HL-60 (cell line): ENCODE measurements around the gene MORC3.
A peak's percentile ranks its signal among the peaks of the same experiment; 100 is the strongest.

Experiments used
- DNase-seq, 2 experiments: peaks; one replicate each; pipeline ENCODE4 v3.0.0-alpha.2; 2010 to 2020; ENCODE audit warnings: low read depth in 1 of 2, low spot score in 1 of 2
- H3K27ac ChIP-seq: fragments of 250-450 bp; sonication (Bioruptor Pico); replicated peaks from 2 replicates; pipeline ENCODE4 v1.5.1; 2020; ENCODE audit warnings: mild to moderate bottlenecking, moderate library complexity
- H3K27me3 ChIP-seq: fragments of 250-450 bp; sonication (Bioruptor Pico); 2 replicates; pipeline ENCODE4 v1.5.1; 2021; ENCODE audit warnings: mild to moderate bottlenecking, moderate library complexity; ENCODE audit not compliant: insufficient read depth, poor library complexity, severe bottlenecking
- H3K4me3 ChIP-seq: replicated peaks from 2 replicates; pipeline ENCODE4 v1.5.1; 2011; ENCODE audit warnings: mild to moderate bottlenecking, control low read depth, low read length; ENCODE audit not compliant: insufficient read depth
- GABPA ChIP-seq: IDR thresholded peaks from 2 replicates; pipeline ENCODE4 v1.6.1; 2012; ENCODE audit warnings: low read depth
- POLR2AphosphoS5 ChIP-seq: IDR thresholded peaks from 2 replicates; pipeline ENCODE4 v1.6.1; 2012; ENCODE audit warnings: low read depth
- SPI1 ChIP-seq: IDR thresholded peaks from 2 replicates; pipeline ENCODE4 v1.6.1; 2012; ENCODE audit warnings: low read depth, mild to moderate bottlenecking, borderline replicate concordance
- TF ChIP-seq, protein P1 (sequence below): IDR thresholded peaks from 2 replicates; pipeline ENCODE4 v1.6.1; 2012; ENCODE audit warnings: low read depth; ENCODE audit not compliant: insufficient replicate concordance
- TF ChIP-seq, protein P2 (sequence below): IDR thresholded peaks from one replicate; pipeline ENCODE4 v1.5.1; 2011; ENCODE audit warnings: low read length, control low read depth, inconsistent platforms; ENCODE audit not compliant: insufficient read depth

Gene MORC3

DNA sequence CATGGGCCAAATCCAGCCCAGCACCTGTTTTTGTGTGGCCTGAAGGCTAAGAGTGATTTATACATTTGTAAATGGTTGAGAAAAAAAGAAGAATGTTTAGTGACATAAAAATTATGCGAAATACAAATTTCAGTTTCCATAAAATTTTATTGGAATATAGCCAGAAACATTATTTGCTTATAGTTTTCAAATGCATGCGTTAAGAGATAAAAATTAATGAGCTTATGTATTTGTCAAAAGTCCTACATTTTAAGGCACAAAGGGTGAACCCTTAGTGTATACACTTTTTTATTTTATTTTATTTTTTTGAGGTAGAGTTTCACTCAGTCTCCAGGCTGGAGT lies 2.1 kb downstream of the MORC3 start:
- no peak for DNase-seq
- Histone ChIP-seq H3K4me3 (peak overlapping the region; percentile 56), H3K27ac (peak overlapping the region; percentile 90), H3K27me3 (no peaks in the 10 kb centered on the region)
- TF ChIP-seq, protein P1, sequence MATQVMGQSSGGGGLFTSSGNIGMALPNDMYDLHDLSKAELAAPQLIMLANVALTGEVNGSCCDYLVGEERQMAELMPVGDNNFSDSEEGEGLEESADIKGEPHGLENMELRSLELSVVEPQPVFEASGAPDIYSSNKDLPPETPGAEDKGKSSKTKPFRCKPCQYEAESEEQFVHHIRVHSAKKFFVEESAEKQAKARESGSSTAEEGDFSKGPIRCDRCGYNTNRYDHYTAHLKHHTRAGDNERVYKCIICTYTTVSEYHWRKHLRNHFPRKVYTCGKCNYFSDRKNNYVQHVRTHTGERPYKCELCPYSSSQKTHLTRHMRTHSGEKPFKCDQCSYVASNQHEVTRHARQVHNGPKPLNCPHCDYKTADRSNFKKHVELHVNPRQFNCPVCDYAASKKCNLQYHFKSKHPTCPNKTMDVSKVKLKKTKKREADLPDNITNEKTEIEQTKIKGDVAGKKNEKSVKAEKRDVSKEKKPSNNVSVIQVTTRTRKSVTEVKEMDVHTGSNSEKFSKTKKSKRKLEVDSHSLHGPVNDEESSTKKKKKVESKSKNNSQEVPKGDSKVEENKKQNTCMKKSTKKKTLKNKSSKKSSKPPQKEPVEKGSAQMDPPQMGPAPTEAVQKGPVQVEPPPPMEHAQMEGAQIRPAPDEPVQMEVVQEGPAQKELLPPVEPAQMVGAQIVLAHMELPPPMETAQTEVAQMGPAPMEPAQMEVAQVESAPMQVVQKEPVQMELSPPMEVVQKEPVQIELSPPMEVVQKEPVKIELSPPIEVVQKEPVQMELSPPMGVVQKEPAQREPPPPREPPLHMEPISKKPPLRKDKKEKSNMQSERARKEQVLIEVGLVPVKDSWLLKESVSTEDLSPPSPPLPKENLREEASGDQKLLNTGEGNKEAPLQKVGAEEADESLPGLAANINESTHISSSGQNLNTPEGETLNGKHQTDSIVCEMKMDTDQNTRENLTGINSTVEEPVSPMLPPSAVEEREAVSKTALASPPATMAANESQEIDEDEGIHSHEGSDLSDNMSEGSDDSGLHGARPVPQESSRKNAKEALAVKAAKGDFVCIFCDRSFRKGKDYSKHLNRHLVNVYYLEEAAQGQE = no peak
- TF ChIP-seq POLR2AphosphoS5 (no peak), GABPA (no peak)
- TF ChIP-seq, protein P2, sequence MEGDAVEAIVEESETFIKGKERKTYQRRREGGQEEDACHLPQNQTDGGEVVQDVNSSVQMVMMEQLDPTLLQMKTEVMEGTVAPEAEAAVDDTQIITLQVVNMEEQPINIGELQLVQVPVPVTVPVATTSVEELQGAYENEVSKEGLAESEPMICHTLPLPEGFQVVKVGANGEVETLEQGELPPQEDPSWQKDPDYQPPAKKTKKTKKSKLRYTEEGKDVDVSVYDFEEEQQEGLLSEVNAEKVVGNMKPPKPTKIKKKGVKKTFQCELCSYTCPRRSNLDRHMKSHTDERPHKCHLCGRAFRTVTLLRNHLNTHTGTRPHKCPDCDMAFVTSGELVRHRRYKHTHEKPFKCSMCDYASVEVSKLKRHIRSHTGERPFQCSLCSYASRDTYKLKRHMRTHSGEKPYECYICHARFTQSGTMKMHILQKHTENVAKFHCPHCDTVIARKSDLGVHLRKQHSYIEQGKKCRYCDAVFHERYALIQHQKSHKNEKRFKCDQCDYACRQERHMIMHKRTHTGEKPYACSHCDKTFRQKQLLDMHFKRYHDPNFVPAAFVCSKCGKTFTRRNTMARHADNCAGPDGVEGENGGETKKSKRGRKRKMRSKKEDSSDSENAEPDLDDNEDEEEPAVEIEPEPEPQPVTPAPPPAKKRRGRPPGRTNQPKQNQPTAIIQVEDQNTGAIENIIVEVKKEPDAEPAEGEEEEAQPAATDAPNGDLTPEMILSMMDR = no peak

GRCh38 chr21:36323032-36323431 lies 3.0 kb downstream of the MORC3 start:
- Histone ChIP-seq H3K4me3 (no peak overlapping the region), H3K27me3 (no peaks in the 10 kb centered on the region), H3K27ac (peak overlapping the region; percentile 90)
- peak; percentile 33 to 55 for DNase-seq
- TF ChIP-seq, protein P1 = no peak
- no peak for TF ChIP-seq GABPA
- peak; percentile 77 for TF ChIP-seq SPI1
- TF ChIP-seq POLR2AphosphoS5 = no peak
- TF ChIP-seq, protein P2 = no peak

DNA sequence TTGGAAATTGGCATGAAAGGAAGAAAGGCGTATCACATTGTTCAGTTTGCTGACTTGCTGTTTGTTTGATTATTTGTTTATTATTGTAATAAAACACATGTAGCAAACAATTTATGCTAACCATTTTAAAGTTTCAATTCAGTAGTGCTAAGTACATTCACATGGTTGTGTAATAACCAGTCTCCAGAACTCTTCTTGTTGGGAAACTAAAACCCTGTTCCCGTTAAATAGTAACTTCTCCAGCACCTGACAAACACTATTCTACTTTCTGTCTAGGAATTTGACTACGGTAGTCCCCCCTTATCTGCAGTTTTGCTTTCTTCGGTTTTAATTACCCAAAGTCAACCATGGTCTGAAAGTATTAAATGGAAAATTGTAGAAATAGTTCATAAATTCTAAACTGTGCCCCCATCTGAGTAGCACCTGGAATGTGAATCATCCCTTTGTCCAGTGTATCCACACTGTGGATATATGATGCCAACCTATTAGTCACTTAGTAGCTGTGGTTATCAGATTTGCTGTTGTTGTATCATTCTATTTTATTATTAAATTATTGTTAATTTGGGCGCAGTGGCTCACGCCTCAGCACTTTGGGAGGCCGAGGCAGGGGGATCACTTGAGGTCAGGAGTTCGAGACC lies 5.5 kb downstream of the MORC3 start:
- no peak for DNase-seq
- H3K27ac ChIP-seq = no peak overlapping the region
- H3K27me3 ChIP-seq = no peaks in the 10 kb centered on the region
- no peak overlapping the region for H3K4me3 ChIP-seq
- TF ChIP-seq SPI1 (no peak), GABPA (no peak), POLR2AphosphoS5 (no peak)
- TF ChIP-seq, protein P1 = no peak
- TF ChIP-seq, protein P2 = no peak
